T1000 (cell line): ENCODE data around the gene HDAC8.

ENCODE experiments used
- DNase-seq: peaks from one replicate; lab custom pipeline; 2025; ENCODE audit warnings: mixed read lengths; lab: John Stamatoyannopoulos, UW

HDAC8 gene

GRCh38 chrX:72294497-72294896 is 278.1 kb downstream of the HDAC8 start:
- no peak for DNase-seq

- no peak for DNase-seq
Observed at GRCh38 chrX:72282302-72282701, 290.3 kb downstream of the HDAC8 start.

- DNase-seq, result no peak
Observed at GRCh38 chrX:72280321-72280845, 292.3 kb downstream of the HDAC8 start.
